ENCODE data around the gene MRTFA. TPM values are rescaled to one million over a fixed set of nuclear protein-coding genes. Genes with fewer than 3 reads are reported as not detected.
"Not testable (repeated sequence)": the region's sequence is repeated elsewhere in the genome, so short reads cannot be mapped to it uniquely, and the experiment has no call there.

MRTFA gene
- total RNA-seq, 2 experiments from 2014 or later = 72.5 to 76.3 TPM

- no peak overlapping the region for H3K4me3 Mint-ChIP-seq
- no peak overlapping the region for H3K27ac Mint-ChIP-seq
- no peak for ATAC-seq (ENCODE audit: low read depth)
- H3K4me1 Mint-ChIP-seq = peaks cover 6% of the 10 kb centered on the region
- no peaks in the 10 kb centered on the region for H3K9me3 Mint-ChIP-seq
- H3K36me3 Mint-ChIP-seq = peaks cover 6% of the 10 kb centered on the region
- no peak for DNase-seq
- POLR2A ChIA-PET = interaction anchor here (0.6 kb wide), 1 partner anchor 1590 kb away, joined by 3 read pairs; the partner anchor contains the start of gene APOBEC3D
- H3K27me3 Mint-ChIP-seq = no peaks in the 10 kb centered on the region
Measured at GRCh38 chr22:40611606-40612005, 24.9 kb downstream of the MRTFA start.

DNA sequence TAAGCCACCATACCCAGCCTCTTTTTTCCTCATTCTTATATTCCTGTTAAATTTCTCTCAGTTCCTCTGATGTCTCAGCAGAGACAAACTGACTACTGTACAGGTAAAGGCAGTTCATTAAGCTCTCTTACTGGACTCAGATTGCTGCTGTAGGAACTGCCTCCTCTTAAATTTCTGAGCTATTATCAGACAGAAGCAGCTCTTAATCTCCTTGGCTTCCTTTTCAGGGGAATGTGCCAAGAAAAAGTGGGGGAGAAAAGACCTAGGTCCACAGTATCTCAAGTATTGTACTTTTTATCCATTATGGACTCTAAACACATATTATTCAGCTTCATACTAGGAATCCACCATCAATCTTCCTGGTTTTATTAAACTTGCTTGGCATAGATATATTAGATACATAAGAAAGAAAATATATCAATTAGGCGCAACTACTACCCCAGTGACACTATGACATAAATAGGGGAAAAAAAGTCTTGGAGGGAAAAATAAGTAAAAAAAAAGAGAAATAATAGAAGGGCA lies 26.1 kb downstream of the MRTFA start:
- no peaks in the 10 kb centered on the region for H3K27me3 Mint-ChIP-seq
- H3K36me3 Mint-ChIP-seq = peaks cover under 1% of the 10 kb centered on the region
- H3K4me1 Mint-ChIP-seq = peaks cover 4% of the 10 kb centered on the region
- ATAC-seq (ENCODE audit: low read depth) = no peak
- H3K27ac Mint-ChIP-seq = no peak overlapping the region
- no peak overlapping the region for H3K4me3 Mint-ChIP-seq
- H3K9me3 Mint-ChIP-seq = no peaks in the 10 kb centered on the region
- POLR2A ChIA-PET = interaction anchor here (0.5 to 0.7 kb wide), 2 partner anchors 52 to 95 kb away, joined by 3 read pairs; no protein-coding TSS in a partner anchor
- no peak for DNase-seq

- Mint-ChIP-seq H3K9me3 (no peaks in the 10 kb centered on the region), H3K4me3 (no peak overlapping the region), H3K27ac (no peak overlapping the region), H3K27me3 (no peaks in the 10 kb centered on the region), H3K4me1 (peaks cover 9% of the 10 kb centered on the region), H3K36me3 (peaks cover 5% of the 10 kb centered on the region)
- DNase-seq (no peak), ATAC-seq (ENCODE audit: low read depth) (no peak)
- POLR2A ChIA-PET = interaction anchor here (0.7 kb wide), 1 partner anchor 180 kb away, joined by 5 read pairs; no protein-coding TSS in a partner anchor
Measured at GRCh38 chr22:40609216-40609615, 27.3 kb downstream of the MRTFA start.

- POLR2A ChIA-PET = interaction anchor here (0.6 to 1.2 kb wide), 2 partner anchors 74 to 242 kb away, joined by 3 to 5 read pairs; no protein-coding TSS in a partner anchor
- H3K9me3 Mint-ChIP-seq = no peaks in the 10 kb centered on the region
- H3K27ac Mint-ChIP-seq = no peak overlapping the region
- ATAC-seq (ENCODE audit: low read depth) = no peak
- H3K4me3 Mint-ChIP-seq = no peak overlapping the region
- H3K36me3 Mint-ChIP-seq = peaks cover 5% of the 10 kb centered on the region
- peaks cover 9% of the 10 kb centered on the region for H3K4me1 Mint-ChIP-seq
- no peaks in the 10 kb centered on the region for H3K27me3 Mint-ChIP-seq
- no peak for DNase-seq
Measured at GRCh38 chr22:40607506-40607905, 29.0 kb downstream of the MRTFA start.

DNA sequence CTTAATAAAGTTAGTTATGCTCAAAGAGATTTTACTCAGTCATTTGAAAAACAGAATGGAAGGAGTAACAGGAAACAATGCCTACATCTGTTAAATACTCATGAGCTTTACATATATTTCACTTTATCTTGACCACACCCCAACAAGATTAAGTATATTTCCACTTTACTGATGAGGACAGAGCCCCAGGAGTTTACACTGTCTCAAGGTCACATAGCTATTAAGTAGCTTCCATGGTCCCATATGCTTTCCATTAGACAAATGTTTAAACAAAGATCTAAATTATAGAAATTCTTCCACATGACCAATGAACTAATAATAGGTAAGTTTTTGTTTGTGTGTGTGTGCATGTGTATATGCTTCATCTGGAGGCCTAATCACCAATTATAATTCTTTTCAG lies 30.2 kb downstream of the MRTFA start:
- no peaks in the 10 kb centered on the region for H3K9me3 Mint-ChIP-seq
- H3K27ac Mint-ChIP-seq = no peak overlapping the region
- H3K27me3 Mint-ChIP-seq = no peaks in the 10 kb centered on the region
- no peak for ATAC-seq (ENCODE audit: low read depth)
- no peak for DNase-seq
- no peak overlapping the region for H3K4me3 Mint-ChIP-seq
- H3K36me3 Mint-ChIP-seq = peaks cover 5% of the 10 kb centered on the region
- H3K4me1 Mint-ChIP-seq = peaks cover 10% of the 10 kb centered on the region
- POLR2A ChIA-PET = interaction anchor here (0.5 to 1.6 kb wide), 4 partner anchors 13 to 1213 kb away, joined by 3 to 7 read pairs (median 3); no protein-coding TSS in a partner anchor

- H3K4me1 Mint-ChIP-seq = peaks cover 10% of the 10 kb centered on the region
- H3K36me3 Mint-ChIP-seq = peaks cover 5% of the 10 kb centered on the region
- no peak for ATAC-seq (ENCODE audit: low read depth)
- H3K27ac Mint-ChIP-seq = no peak overlapping the region
- no peaks in the 10 kb centered on the region for H3K9me3 Mint-ChIP-seq
- no peak overlapping the region for H3K4me3 Mint-ChIP-seq
- no peak for DNase-seq
- no peaks in the 10 kb centered on the region for H3K27me3 Mint-ChIP-seq
- POLR2A ChIA-PET = interaction anchor here (0.5 to 1.6 kb wide), 3 partner anchors 14 to 1213 kb away, joined by 3 to 4 read pairs (median 3); no protein-coding TSS in a partner anchor
Measured at GRCh38 chr22:40605761-40606160, 30.8 kb downstream of the MRTFA start.

DNA sequence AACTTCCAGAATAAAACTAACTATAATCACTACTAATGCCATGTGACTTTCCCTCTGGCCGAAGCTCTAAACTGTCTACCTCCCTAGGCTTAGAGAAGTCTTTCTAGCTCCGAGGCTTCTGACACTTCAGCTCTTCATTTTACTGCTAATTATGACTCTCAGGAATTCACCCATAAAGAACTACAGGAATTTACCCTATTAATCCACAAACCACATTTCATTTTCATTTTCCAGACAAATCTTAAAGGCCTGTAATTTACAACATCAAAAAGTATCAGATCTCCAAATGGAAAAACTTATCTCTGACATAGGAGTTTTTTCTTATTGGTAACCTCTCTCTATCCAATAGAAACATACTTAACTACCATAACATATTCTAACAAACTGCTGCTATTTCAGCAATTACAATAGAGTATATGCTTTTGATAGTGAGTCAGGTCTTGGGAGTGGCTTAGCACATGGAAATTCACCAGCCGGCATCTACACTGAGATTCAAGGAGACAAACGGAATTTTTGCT lies 33.4 kb downstream of the MRTFA start:
- Mint-ChIP-seq H3K27me3 (no peaks in the 10 kb centered on the region), H3K4me3 (no peak overlapping the region), H3K27ac (no peak overlapping the region), H3K4me1 (peaks cover 8% of the 10 kb centered on the region), H3K9me3 (no peaks in the 10 kb centered on the region), H3K36me3 (peaks cover 5% of the 10 kb centered on the region)
- POLR2A ChIA-PET = no interaction called here
- DNase-seq (no peak), ATAC-seq (ENCODE audit: low read depth) (no peak)

DNA sequence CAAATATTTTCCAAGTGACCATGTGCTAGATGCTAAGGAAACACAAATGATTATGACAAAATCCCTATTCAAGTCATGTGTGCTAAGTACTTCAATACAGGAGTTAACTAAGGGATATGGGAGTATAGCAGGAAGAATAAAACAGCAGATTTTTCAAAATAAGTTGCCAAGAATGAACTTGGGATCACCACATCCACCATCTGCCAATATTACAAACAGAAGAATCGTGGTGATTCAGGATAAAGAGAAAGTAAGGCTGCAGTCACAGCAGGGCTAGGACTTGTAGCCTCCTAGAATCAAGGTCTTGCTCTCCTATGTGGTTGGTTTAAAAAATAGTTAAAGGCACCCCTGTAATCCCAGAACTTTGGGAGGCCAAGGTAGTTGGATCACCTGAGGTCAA lies 34.3 kb downstream of the MRTFA start:
- peaks cover 7% of the 10 kb centered on the region for H3K4me1 Mint-ChIP-seq
- no peak for ATAC-seq (ENCODE audit: low read depth)

DNA sequence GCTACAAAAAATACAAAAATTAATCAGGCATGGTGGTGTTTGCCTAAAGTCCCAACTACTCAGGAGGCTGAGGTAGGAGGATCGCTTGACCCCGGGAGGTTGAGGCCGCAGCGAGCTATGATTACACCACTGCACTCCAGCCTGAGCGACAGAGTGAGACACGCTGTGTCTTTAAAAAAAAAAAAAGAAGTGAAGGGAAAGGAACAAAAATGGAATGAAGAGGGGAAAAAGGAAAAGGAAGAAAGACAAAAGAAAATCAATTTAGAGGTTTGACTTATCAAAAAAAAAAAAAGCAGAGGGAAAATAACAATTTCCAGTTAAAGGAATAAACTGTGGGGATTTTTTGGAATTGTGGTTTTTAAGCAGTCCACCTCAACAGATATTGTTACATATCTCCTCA lies 36.8 kb downstream of the MRTFA start:
- Mint-ChIP-seq H3K4me3 (no peak overlapping the region), H3K27ac (no peak overlapping the region), H3K9me3 (no peaks in the 10 kb centered on the region), H3K4me1 (peaks cover 6% of the 10 kb centered on the region), H3K36me3 (peaks cover 4% of the 10 kb centered on the region), H3K27me3 (no peaks in the 10 kb centered on the region)
- POLR2A ChIA-PET = no interaction called here
- ATAC-seq (ENCODE audit: low read depth) = no peak
- DNase-seq = no peak

More for the DNA sequence above, 34.3 kb downstream of the MRTFA start:
- H3K27ac Mint-ChIP-seq = no peak overlapping the region
- no peak for DNase-seq
- H3K4me3 Mint-ChIP-seq = no peak overlapping the region
- POLR2A ChIA-PET = no interaction called here
- H3K36me3 Mint-ChIP-seq = peaks cover 5% of the 10 kb centered on the region
- no peaks in the 10 kb centered on the region for H3K27me3 Mint-ChIP-seq
- H3K9me3 Mint-ChIP-seq = no peaks in the 10 kb centered on the region

DNA sequence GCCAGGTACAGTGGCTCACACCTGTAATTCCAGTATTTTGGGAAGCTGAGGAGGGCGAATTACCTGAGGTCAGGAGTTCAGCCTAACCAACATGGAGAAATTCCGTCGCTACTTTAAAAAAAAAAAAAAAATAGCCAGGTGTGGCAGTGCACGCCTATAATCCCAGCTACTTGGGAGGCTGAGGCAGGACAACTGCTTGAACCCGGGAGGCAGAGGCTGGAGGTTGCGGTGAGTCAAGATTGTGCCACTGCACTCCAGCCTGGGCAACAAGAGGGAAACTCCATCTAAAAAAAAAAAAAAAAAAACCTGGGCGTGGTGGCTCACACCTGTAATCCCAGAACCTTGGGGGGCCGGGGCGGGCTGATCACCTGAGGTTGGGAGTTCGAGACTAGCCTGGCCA lies 37.8 kb downstream of the MRTFA start:
- not testable (repeated sequence) for H3K36me3 Mint-ChIP-seq; H3K27me3 Mint-ChIP-seq; H3K4me3 Mint-ChIP-seq; H3K9me3 Mint-ChIP-seq; H3K27ac Mint-ChIP-seq; DNase-seq; ATAC-seq (ENCODE audit: low read depth)
- POLR2A ChIA-PET = interaction anchor here (0.7 kb wide), 1 partner anchor 377 kb away, joined by 6 read pairs; no protein-coding TSS in a partner anchor
- H3K4me1 Mint-ChIP-seq = peaks cover 10% of the 10 kb centered on the region

DNA sequence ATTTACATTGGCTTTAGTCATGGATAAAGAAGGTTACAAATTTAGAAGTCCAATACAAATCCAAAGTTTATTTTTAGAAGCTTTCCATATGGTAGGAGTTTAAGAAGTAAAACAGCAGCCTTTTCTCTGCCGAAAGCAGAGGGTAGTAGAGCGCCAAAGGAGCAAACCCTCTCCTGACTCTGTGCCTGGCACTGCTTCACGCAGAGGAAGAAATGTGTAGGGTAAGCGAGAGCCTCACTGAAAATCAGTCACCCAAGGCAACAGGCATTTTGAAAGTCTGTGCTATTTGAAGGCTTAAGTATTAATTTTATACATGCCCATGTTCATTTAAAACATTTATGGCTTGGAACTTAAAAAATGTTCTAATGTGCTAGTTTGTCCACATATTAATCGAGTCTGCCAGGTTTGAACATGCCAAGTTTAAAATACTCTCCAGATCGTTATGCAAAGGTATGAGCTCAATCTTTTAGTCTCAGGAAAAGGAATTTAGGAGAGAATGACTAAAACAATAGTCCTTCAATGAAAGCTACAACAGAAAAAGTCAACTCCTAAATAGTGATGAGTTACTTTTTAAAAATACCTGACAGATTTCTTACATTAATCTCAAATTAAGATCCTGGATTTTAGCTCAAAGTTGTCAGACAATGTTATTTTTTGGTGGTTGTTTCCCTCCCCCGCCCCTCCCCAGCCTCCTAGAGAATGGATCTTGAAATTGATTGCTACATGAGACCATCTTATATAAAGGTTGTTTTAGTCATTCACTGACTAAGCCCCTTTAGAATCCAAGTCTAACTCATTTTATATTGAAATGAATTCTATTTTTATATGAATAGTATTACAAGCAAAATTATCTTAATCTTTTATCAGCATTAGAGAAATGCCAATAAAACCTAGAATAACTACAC lies 38.7 kb downstream of the MRTFA start:
- ATAC-seq (ENCODE audit: low read depth) (no peak), DNase-seq (no peak)
- H3K4me3 Mint-ChIP-seq = no peak overlapping the region
- H3K27ac Mint-ChIP-seq = no peak overlapping the region
- H3K4me1 Mint-ChIP-seq = peaks cover 15% of the 10 kb centered on the region
- H3K9me3 Mint-ChIP-seq = no peaks in the 10 kb centered on the region
- POLR2A ChIA-PET = no interaction called here
- H3K27me3 Mint-ChIP-seq = no peaks in the 10 kb centered on the region
- H3K36me3 Mint-ChIP-seq = peaks cover 4% of the 10 kb centered on the region

- Mint-ChIP-seq H3K36me3 (peaks cover 6% of the 10 kb centered on the region), H3K4me3 (no peak overlapping the region), H3K4me1 (peaks cover 15% of the 10 kb centered on the region), H3K9me3 (no peaks in the 10 kb centered on the region), H3K27me3 (no peaks in the 10 kb centered on the region), H3K27ac (no peak overlapping the region)
- POLR2A ChIA-PET = no interaction called here
- no peak for DNase-seq
- no peak for ATAC-seq (ENCODE audit: low read depth)
Measured at GRCh38 chr22:40595497-40596234, 40.9 kb downstream of the MRTFA start.

DNA sequence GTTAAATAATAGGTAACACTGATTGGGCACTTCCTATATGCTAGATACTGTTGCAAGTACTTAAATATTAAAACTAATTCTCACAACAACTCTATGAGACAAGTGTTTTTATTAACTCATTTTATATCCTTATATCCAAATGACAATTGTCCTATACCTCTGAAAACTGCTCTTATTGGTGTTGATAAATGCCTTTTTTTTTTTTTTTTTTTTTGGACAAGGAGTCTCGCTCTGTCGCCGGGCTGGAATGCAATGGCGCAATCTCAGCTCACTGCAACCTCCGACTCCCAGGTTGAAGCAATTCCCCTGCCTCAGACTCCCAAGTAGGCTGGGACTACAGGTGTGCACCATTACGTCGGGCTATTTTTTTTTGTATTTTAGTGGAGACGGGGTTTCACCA lies 41.6 kb downstream of the MRTFA start:
- Mint-ChIP-seq H3K4me1 (peaks cover 15% of the 10 kb centered on the region), H3K36me3 (peaks cover 6% of the 10 kb centered on the region), H3K9me3 (no peaks in the 10 kb centered on the region), H3K4me3 (no peak overlapping the region), H3K27me3 (no peaks in the 10 kb centered on the region), H3K27ac (no peak overlapping the region)
- POLR2A ChIA-PET = no interaction called here
- ATAC-seq (ENCODE audit: low read depth) (no peak), DNase-seq (no peak)

Data from activated naive CD8-positive, alpha-beta T cell treated with anti-CD3 and anti-CD28 coated beads, Interleukin-2, amount 10 ng/mL, durations not matched to agents 7 days and 5 days (primary cell).